LNCAP (cell line): ENCODE measurements around the gene CREB3L4.

Source experiments
- TF ChIP-seq, protein P1 (sequence below): fragments of 450-650 bp; IDR thresholded peaks from 2 replicates; pipeline ENCODE4 v1.5.1; 2017; ENCODE audit warnings: mild to moderate bottlenecking

CREB3L4 gene

DNA sequence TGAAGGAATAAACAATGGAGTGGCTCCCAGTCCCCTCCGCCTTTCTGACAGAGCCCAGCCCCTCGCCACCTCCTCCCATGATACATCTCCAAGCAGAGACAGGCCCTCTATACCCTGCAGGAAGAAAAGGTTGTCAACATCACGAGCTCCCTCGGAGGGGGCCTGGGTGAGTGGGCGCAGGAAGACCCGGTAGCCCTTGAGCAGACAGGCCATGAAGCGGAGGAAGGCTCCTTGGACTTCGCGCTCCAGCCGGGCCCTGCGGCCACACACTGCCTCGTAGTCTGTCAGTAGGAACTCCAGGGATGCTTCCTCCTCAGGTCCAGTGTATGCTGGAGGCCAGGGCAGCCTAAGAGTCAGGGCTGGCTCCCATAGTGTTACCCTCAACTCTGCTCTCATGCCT, 28.2 kb upstream of the CREB3L4 start:
- TF ChIP-seq, protein P1, sequence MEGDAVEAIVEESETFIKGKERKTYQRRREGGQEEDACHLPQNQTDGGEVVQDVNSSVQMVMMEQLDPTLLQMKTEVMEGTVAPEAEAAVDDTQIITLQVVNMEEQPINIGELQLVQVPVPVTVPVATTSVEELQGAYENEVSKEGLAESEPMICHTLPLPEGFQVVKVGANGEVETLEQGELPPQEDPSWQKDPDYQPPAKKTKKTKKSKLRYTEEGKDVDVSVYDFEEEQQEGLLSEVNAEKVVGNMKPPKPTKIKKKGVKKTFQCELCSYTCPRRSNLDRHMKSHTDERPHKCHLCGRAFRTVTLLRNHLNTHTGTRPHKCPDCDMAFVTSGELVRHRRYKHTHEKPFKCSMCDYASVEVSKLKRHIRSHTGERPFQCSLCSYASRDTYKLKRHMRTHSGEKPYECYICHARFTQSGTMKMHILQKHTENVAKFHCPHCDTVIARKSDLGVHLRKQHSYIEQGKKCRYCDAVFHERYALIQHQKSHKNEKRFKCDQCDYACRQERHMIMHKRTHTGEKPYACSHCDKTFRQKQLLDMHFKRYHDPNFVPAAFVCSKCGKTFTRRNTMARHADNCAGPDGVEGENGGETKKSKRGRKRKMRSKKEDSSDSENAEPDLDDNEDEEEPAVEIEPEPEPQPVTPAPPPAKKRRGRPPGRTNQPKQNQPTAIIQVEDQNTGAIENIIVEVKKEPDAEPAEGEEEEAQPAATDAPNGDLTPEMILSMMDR: no peak

GRCh38 chr1:153940756-153941155, 26.9 kb upstream of the CREB3L4 start:
- TF ChIP-seq, protein P1: no peak

- TF ChIP-seq, protein P1: no peak
Observed at GRCh38 chr1:153941826-153942725, 25.6 kb upstream of the CREB3L4 start.

DNA sequence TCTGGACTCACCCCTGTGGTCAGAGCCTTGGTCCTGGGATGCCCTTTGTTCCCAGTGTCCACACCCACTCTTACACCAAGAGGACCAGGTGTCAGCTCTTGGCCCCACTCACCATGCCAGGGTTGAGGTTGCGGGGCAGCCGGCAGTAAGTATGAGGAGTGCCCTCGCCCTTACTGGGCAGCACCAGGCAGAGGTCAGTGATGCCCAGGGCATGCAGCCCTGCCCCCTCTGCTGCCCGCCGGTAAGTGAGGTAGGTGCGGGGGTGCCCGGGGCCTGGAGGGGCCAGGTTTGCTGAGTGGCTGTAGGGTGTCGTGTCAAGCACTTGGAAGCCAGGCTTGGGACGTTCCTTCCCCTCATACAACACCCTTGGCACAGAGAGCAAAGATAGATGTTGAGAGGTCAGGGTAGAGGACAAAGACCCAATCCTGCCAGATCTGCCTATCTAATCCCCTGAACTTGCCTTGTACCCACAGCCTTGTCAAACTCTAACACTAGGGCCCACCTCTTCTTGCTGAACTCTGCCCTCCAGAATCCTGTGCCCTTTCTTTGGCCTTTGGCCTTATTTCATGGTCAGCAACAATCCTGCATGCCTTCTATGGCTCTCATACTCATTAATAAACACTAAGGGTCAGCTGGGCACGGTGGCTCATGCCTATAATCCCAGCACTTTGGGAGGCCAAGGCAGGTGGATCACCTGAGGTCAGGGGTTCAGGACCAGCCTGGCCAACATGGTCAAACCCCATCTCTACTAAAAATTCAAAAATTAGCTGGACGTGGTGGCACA, 24.7 kb upstream of the CREB3L4 start:
- TF ChIP-seq, protein P1: no peak

GRCh38 chr1:153944005-153944826, 23.5 kb upstream of the CREB3L4 start:
- TF ChIP-seq, protein P1: no peak

GRCh38 chr1:153944827-153945117, 22.9 kb upstream of the CREB3L4 start:
- TF ChIP-seq, protein P1: no peak

DNA sequence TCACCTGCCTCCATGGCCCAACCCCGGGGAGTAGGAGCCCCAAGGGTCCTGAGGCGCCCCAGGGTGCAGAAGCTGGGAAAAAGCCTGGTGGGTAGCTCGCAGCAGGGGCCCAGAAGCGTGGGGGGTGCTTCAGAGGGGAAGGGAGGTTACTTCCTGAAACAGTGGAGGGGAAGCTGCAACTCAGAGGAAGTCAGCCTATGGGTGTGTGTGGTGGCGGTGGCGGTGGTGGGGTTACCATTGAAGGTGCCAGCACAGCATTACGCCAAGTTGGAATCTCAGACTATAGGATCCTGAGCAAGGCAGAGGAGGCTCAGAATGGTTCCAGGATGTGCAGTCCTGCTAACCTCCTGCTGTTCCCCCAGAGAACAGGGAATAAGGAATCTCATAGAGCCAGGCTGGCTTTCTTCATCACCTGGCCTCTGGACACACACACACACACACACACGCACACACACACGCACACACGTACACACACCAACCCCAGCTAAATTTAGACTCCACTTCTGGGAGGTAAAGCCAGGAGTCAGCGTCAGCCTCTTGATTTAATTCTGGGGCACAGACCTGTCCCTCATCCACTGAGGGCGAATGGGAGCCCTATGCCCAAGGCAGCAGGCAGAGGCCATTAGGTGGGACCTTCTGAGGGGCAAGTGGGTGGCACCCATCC, 22.4 kb upstream of the CREB3L4 start:
- TF ChIP-seq, protein P1: no peak
